K562 (cell line): ENCODE measurements around the gene IFI27L1. TPM values are rescaled to one million over a fixed set of nuclear protein-coding genes. Genes with fewer than 3 reads are reported as not detected.

Experiments used
- ATAC-seq: fragments of 200-7000 bp; cut with Tn5 transposase; 3 replicates; pipeline ENCODE4 v1.9.1; 2020; ENCODE audit warnings: moderate library complexity
- BruUV-seq: library from RNA; stranded (reverse); fragments of 400-500 nt; replicated peaks from 2 replicates; lab custom pipeline; 2021; lab: Mats Ljungman, UMichigan
- CTCF ChIA-PET: fragments of 300-600 bp; formaldehyde crosslinking; extraction: SDS; loops from one replicate; lab custom pipeline; 2021; ENCODE audit warnings: low intra/inter-chr PET ratio; lab: Yijun Ruan, JAX
- POLR2A ChIA-PET: fragments of 300-600, 350-650 bp; sonication (Branson Sonifier 250); formaldehyde crosslinking; extraction: SDS; loops from one replicate; lab custom pipeline; 2021; ENCODE audit warnings: antibody characterized with exemption, inconsistent platforms; lab: Yijun Ruan, JAX
- DNase-seq, 4 experiments: peaks; one replicate each; pipeline versions ENCODE4 v3.0.0 to v3.0.0-alpha.2; 2011 to 2018; ENCODE audit warnings: low spot score in 3 of 4, mixed read lengths in 3 of 4; ENCODE audit errors: extremely low read depth in 1 of 4
- FAIRE-seq: peaks from 2 replicates; lab custom pipeline; 2011; peaks lifted over from hg19 to GRCh38; lab: Jason Lieb, UNC
- H2AFZ ChIP-seq: 2 replicates; pipeline ENCODE4 v1.6.0; 2011; ENCODE audit warnings: low read depth, low read length, control low read depth, inconsistent platforms
- H3K27ac ChIP-seq: fragments of 200-600 bp; 3 replicates; pipeline ENCODE4 v1.8.0; 2011; ENCODE audit warnings: low read depth, mild to moderate bottlenecking, control low read depth, inconsistent platforms, low read length, moderate library complexity, mixed read lengths; ENCODE audit errors: extremely low read depth
- H3K27me3 ChIP-seq, 2 experiments: fragments of 300-600 bp in 1 of 2; 2 replicates in 1 of 2; 3 replicates in 1 of 2; pipeline versions ENCODE4 v1.6.0 to v1.8.0; 2011; ENCODE audit warnings: inconsistent platforms in 2 of 2, low read length in 2 of 2, mild to moderate bottlenecking in 1 of 2, mixed read lengths in 1 of 2, moderate library complexity in 1 of 2; ENCODE audit not compliant: control insufficient read depth in 2 of 2, insufficient read depth in 2 of 2
- H3K36me3 ChIP-seq: fragments of 300-600 bp; 3 replicates; pipeline ENCODE4 v1.8.0; 2011; ENCODE audit warnings: mild to moderate bottlenecking, low read length, inconsistent platforms; ENCODE audit not compliant: control insufficient read depth, insufficient read depth
- H3K4me1 ChIP-seq, 2 experiments: fragments of 200-600 bp in 1 of 2; replicated peaks in 1 of 2; 2 replicates in 1 of 2; 3 replicates in 1 of 2; pipeline versions ENCODE4 v1.5.1 to v1.8.0; 2011; ENCODE audit warnings: inconsistent platforms in 2 of 2, low read length in 2 of 2, mild to moderate bottlenecking in 1 of 2, mixed read lengths in 1 of 2, moderate library complexity in 1 of 2; ENCODE audit not compliant: control insufficient read depth in 2 of 2, insufficient read depth in 2 of 2
- H3K4me2 ChIP-seq: 2 replicates; pipeline ENCODE4 v1.6.1; 2011; ENCODE audit warnings: low read length, control low read depth, inconsistent platforms, mixed read lengths; ENCODE audit not compliant: insufficient read depth
- H3K4me3 ChIP-seq: fragments of 200-600 bp; sonication (generic), shearing (Covaris generic); 2 replicates; pipeline ENCODE4 v1.5.1; 2016; ENCODE audit warnings: control low read depth, inconsistent platforms
- H3K79me2 ChIP-seq: fragments of 200-600 bp; 3 replicates; pipeline ENCODE4 v1.8.0; 2011; ENCODE audit warnings: low read length, inconsistent platforms; ENCODE audit not compliant: control insufficient read depth, insufficient read depth
- H3K9ac ChIP-seq, 2 experiments: 2 replicates each; pipeline versions ENCODE4 v1.6.0 to v1.6.1; 2011; ENCODE audit warnings: low read depth in 2 of 2, low read length in 2 of 2, control low read depth in 1 of 2, inconsistent platforms in 1 of 2, mild to moderate bottlenecking in 1 of 2, mixed read lengths in 1 of 2; ENCODE audit not compliant: insufficient read depth in 1 of 2
- H3K9me1 ChIP-seq: one replicate; pipeline ENCODE4 v1.6.0; 2011; ENCODE audit warnings: inconsistent platforms, mild to moderate bottlenecking, low read length, moderate library complexity; ENCODE audit not compliant: control insufficient read depth, insufficient read depth
- H3K9me3 ChIP-seq: replicated peaks from 2 replicates; pipeline ENCODE4 v1.5.1; 2011; ENCODE audit warnings: low read depth, low read length, inconsistent platforms; ENCODE audit not compliant: control insufficient read depth, insufficient read depth
- H4K20me1 ChIP-seq: replicated peaks from 2 replicates; pipeline ENCODE4 v1.6.1; 2011; ENCODE audit warnings: low read length, inconsistent platforms, mixed read lengths; ENCODE audit not compliant: control insufficient read depth, insufficient read depth
- ARID2 ChIP-seq: fragments of 450-650 bp; IDR thresholded peaks from 2 replicates; pipeline ENCODE4 v1.6.1; 2017; ENCODE audit warnings: antibody characterized with exemption, mild to moderate bottlenecking
- BCL6 ChIP-seq: fragments of 250-450 bp; sonication (Bioruptor Pico); IDR thresholded peaks from 2 replicates; pipeline ENCODE4 v1.4.0; 2020
- CAMTA2 ChIP-seq: fragments of 250-450 bp; sonication (Bioruptor Pico); conservative IDR thresholded peaks from 2 replicates; pipeline ENCODE4 v1.5.1; 2022
- CBX5 ChIP-seq: IDR thresholded peaks from 2 replicates; pipeline ENCODE4 v1.6.1; 2014; ENCODE audit warnings: low read depth, borderline replicate concordance
- HMGN3 ChIP-seq: IDR thresholded peaks from 2 replicates; pipeline ENCODE4 v1.6.1; 2011; ENCODE audit warnings: borderline replicate concordance, low read depth, mild to moderate bottlenecking, mixed read lengths, low read length; ENCODE audit not compliant: insufficient read length; ENCODE audit errors: extremely low read depth
- MEIS2 ChIP-seq: fragments of 450-650 bp; IDR thresholded peaks from 2 replicates; pipeline ENCODE4 v1.6.1; 2014; ENCODE audit warnings: mild to moderate bottlenecking; ENCODE audit not compliant: partially characterized antibody
- MNT ChIP-seq, 2 experiments: fragments of 450-650 bp; conservative IDR thresholded peaks; 2 replicates each; pipeline ENCODE4 v1.6.1; 2017; ENCODE audit warnings: mild to moderate bottlenecking in 2 of 2, moderate library complexity in 2 of 2
- TCF7L2 ChIP-seq: fragments of 150-350 bp; IDR thresholded peaks from 2 replicates; pipeline ENCODE4 v1.6.1; 2016; ENCODE audit warnings: low read depth, mild to moderate bottlenecking, low read length, moderate library complexity
- TRIM24 ChIP-seq, 2 experiments: fragments of 450-650 bp; IDR thresholded peaks; 2 replicates each; pipeline ENCODE4 v1.6.1; 2016
- TRIM28 ChIP-seq: fragments of 450-650 bp; IDR thresholded peaks from 2 replicates; pipeline ENCODE4 v1.6.1; 2017
- VEZF1 ChIP-seq: fragments of 200-800 bp; sonication (Bioruptor generic); IDR thresholded peaks from 2 replicates; pipeline ENCODE4 v1.6.1; 2017; ENCODE audit warnings: missing genetic modification characterization, missing compliant biosample characterization
- ZNF431 ChIP-seq: sonication (generic); formaldehyde crosslinking; IDR thresholded peaks from 2 replicates; pipeline ENCODE4 v1.8.0; 2022; ENCODE audit warnings: mild to moderate bottlenecking, missing genetic modification reagents
- ZNF584 ChIP-seq: fragments of 200-800 bp; sonication (Bioruptor generic); IDR thresholded peaks from 2 replicates; pipeline ENCODE4 v1.6.1; 2016; ENCODE audit warnings: low read depth, mild to moderate bottlenecking, missing genetic modification characterization, missing compliant biosample characterization
- ZNF586 ChIP-seq: fragments of 450-650 bp; formaldehyde crosslinking; conservative IDR thresholded peaks from 2 replicates; pipeline ENCODE4 v1.4.0; 2020; ENCODE audit warnings: mild to moderate bottlenecking, moderate library complexity
- WGBS: fragments of 100-300 bp; shearing (Covaris generic); methylation state at CpG from one replicate; pipeline ENCODE4 v1.1.6; 2016; ENCODE audit warnings: low coverage, mixed read lengths; ENCODE audit not compliant: insufficient coverage; ENCODE audit errors: missing lambda C conversion rate; 5-methylcytosine and 5-hydroxymethylcytosine counted together
- in situ Hi-C: fragments of 300-500 bp; cut with MboI; formaldehyde crosslinking; loops from 4 replicates; pipeline ENCODE4 v1.15.0; 2018; ENCODE audit warnings: inconsistent platforms, mixed read lengths
- intact Hi-C: fragments of 100-400 bp; cut with micrococcal nuclease; formaldehyde crosslinking; loops from 2 replicates; pipeline ENCODE4 v1.14.2; 2022
- polyA plus RNA-seq, 8 experiments: library from polyadenylated mRNA; depleted of rRNA in 4 of 8; stranded (reverse) in 5 of 8; unstranded in 3 of 8; fragments of >200 nt; fragmentation: Nextera tagmentation in 2 of 8; fragmentation: Illumina TruSeq in 1 of 8; extraction: Ambion mirVana in 2 of 8; extraction: Trizol in 1 of 8; gene quantifications; 2 replicates each; pipeline versions ENCODE4 v1.2.1 to v1.2.3, GENCODE V29; 2011 to 2014; ENCODE audit warnings: inconsistent platforms in 1 of 8, missing spikeins in 1 of 8
- total RNA-seq, 7 experiments: library from RNA; depleted of rRNA in 6 of 7; stranded (reverse); fragments of >200 nt in 6 of 7; fragmentation: Illumina TruSeq in 2 of 7; extraction: Trizol in 2 of 7; gene quantifications; 2 replicates each; pipeline versions ENCODE4 v1.2.1 to v1.2.3, GENCODE V29; 2011 to 2021; ENCODE audit warnings: low replicate concordance in 1 of 7

The IFI27L1 gene
- total and polyA plus RNA-seq, 9 of the 15 experiments (the other 6 are each of a cell fraction or from before 2014, with no cell fraction given), result 14.5 to 28.0 (median 23.8) TPM

GRCh38 chr14:94123868-94124267 lies 42.8 kb downstream of the IFI27L1 start:
- Histone ChIP-seq H4K20me1 (no peaks in the 10 kb centered on the region), H3K4me3 (no peak overlapping the region), H3K9me1 (no peaks in the 10 kb centered on the region), H3K36me3 (no peaks in the 10 kb centered on the region), H3K79me2 (no peaks in the 10 kb centered on the region), H3K9me3 (no peaks in the 10 kb centered on the region), H3K4me2 (no peak overlapping the region), H3K27me3 (peaks cover 0 to 20% of the 10 kb centered on the region in 2 experiments; a peak in 2 of 5 replicates), H3K4me1 (no peaks in the 10 kb centered on the region; a peak in 1 of 5 replicates), H2AFZ (no peak overlapping the region), H3K9ac (no peak overlapping the region), H3K27ac (no peak overlapping the region)
- FAIRE-seq (no peak), DNase-seq (no peak), ATAC-seq (no peak)
- CTCF ChIA-PET, result no interaction called here
- BruUV-seq, result no TSS peak
- intact Hi-C loops, result no loop called here
- POLR2A ChIA-PET, result interaction anchor here (1.1 kb wide), 1 partner anchor 13 kb away, joined by 5 read pairs; the partner anchor contains the start of gene IFI27
- TF ChIP-seq TCF7L2 (no peak), CBX5 (no peak), VEZF1 (no peak), BCL6 (CRISPR knock-in tag) (no peak), TRIM28 (no peak), HMGN3 (no peak), ZNF586 (no peak), TRIM24 (IDR thresholded peaks at IDR 0.05) (no peak), ARID2 (no peak), MEIS2 (no peak), MNT (conservative IDR thresholded peaks at IDR 0.05) (no peak), CAMTA2 (CRISPR knock-in tag) (no peak), ZNF431 (CRISPR knock-in tag) (no peak), ZNF584 (no peak)
- in situ Hi-C loops, result no loop called here
- WGBS, result 0% methylated on average over 1 of the region's 1 CpG
